Measurements from ENCODE around the gene ODAM.

DNA sequence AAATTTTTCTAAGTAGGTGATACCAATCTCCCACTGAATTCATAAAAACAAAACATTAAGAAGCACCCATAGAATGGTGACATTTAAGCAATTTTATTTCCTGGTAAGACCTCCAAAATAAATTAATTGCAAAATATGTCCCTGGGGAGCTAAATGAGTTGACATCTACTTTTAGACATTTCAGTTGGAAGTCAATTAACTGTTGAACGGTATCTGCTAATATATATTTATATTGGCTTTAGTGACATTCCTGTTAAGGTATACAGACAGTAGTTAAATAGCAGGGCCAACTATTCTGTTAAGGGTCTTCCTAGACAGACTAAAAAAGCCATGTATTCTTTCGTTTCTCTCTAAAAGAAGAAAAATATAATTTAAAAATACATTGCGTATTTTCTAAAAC lies 41.6 kb upstream of the ODAM start, which contains the start of gene PRR27:
- TF ChIP-seq, protein P1, sequence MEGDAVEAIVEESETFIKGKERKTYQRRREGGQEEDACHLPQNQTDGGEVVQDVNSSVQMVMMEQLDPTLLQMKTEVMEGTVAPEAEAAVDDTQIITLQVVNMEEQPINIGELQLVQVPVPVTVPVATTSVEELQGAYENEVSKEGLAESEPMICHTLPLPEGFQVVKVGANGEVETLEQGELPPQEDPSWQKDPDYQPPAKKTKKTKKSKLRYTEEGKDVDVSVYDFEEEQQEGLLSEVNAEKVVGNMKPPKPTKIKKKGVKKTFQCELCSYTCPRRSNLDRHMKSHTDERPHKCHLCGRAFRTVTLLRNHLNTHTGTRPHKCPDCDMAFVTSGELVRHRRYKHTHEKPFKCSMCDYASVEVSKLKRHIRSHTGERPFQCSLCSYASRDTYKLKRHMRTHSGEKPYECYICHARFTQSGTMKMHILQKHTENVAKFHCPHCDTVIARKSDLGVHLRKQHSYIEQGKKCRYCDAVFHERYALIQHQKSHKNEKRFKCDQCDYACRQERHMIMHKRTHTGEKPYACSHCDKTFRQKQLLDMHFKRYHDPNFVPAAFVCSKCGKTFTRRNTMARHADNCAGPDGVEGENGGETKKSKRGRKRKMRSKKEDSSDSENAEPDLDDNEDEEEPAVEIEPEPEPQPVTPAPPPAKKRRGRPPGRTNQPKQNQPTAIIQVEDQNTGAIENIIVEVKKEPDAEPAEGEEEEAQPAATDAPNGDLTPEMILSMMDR (IDR thresholded peaks at IDR 0.05), result no peak
- no peak for TF ChIP-seq EZH2 (IDR thresholded peaks at IDR 0.05)
- TF ChIP-seq EZH2phosphoT487 (IDR thresholded peaks at IDR 0.05), result no peak
